OCI-LY7 (cell line): ENCODE results near the gene MAPT.

Experiments used
- EZH2phosphoT487 ChIP-seq: fragments of 200-600 bp; sonication (generic); IDR thresholded peaks from 2 replicates; pipeline ENCODE4 v1.6.1; 2018; ENCODE audit warnings: low read depth, borderline replicate concordance, mild to moderate bottlenecking, mixed run types, antibody characterized with exemption, low read length, moderate library complexity, mixed read lengths
- TF ChIP-seq, protein P1 (sequence below): fragments of 200-600 bp; sonication (generic); conservative IDR thresholded peaks from 2 replicates; pipeline ENCODE4 v1.5.1; 2014; ENCODE audit warnings: mild to moderate bottlenecking, antibody characterized with exemption, low read length, moderate library complexity, mixed read lengths

DNA sequence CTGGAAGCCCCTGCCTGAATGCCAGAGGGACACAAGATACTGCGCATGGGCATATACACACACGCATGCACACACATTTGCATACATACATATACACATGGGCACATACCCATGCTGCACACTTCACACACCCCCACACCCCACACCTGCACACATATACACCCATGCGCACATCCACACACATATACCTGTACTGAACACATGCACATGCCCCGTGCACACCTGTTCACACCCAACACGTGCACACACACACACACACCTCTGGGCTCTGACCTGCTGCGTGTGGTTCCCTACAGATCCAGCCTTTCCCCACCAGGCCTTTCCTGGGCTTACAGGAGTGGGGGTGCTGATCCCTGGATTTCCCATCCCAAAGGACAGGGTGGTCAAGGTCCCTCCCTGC is 43.3 kb upstream of the MAPT start:
- TF ChIP-seq, protein P1, sequence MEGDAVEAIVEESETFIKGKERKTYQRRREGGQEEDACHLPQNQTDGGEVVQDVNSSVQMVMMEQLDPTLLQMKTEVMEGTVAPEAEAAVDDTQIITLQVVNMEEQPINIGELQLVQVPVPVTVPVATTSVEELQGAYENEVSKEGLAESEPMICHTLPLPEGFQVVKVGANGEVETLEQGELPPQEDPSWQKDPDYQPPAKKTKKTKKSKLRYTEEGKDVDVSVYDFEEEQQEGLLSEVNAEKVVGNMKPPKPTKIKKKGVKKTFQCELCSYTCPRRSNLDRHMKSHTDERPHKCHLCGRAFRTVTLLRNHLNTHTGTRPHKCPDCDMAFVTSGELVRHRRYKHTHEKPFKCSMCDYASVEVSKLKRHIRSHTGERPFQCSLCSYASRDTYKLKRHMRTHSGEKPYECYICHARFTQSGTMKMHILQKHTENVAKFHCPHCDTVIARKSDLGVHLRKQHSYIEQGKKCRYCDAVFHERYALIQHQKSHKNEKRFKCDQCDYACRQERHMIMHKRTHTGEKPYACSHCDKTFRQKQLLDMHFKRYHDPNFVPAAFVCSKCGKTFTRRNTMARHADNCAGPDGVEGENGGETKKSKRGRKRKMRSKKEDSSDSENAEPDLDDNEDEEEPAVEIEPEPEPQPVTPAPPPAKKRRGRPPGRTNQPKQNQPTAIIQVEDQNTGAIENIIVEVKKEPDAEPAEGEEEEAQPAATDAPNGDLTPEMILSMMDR: no peak
- no peak for TF ChIP-seq EZH2phosphoT487
